T-cell (primary cell): Measurements from ENCODE around the gene HES5. TPM values are rescaled to one million over a fixed set of nuclear protein-coding genes. Genes with fewer than 3 reads are reported as not detected.

Experiments
- ATAC-seq, 4 experiments: fragments of 200-7000 bp in 3 of 4; fragments of 150-1000 bp in 1 of 4; cut with Tn5 transposase; replicated peaks in 1 of 4; 1 replicate in 3 of 4; 2 replicates in 1 of 4; pipeline ENCODE4 v1.10.0; 2021; ENCODE audit warnings: moderate library complexity in 3 of 4, mild to moderate bottlenecking in 2 of 4, moderate number of reproducible peaks in 1 of 4
- CTCF ChIA-PET, 2 donors: fragments of 300-600 bp; sonication (Branson Sonifier 250); formaldehyde crosslinking; loops; one replicate each; lab custom pipeline; 2022; ENCODE audit warnings: antibody characterized with exemption in 2 of 2; lab: Charles Lee
- POLR2A ChIA-PET, 2 donors: fragments of 300-600 bp; sonication (Branson Sonifier 250); formaldehyde crosslinking; loops; one replicate each; lab custom pipeline; 2022; ENCODE audit warnings: antibody characterized with exemption in 2 of 2; lab: Charles Lee
- DNase-seq, 35 experiments: peaks; one replicate each; pipeline versions ENCODE4 v3.0.0 to v3.0.0-alpha.2; 2013 to 2023
- H3K27ac ChIP-seq: one replicate; pipeline ENCODE4 v1.5.1; 2013; ENCODE audit warnings: low read length
- H3K27me3 ChIP-seq, 2 experiments: replicated peaks in 1 of 2; 1 replicate in 1 of 2; 2 replicates in 1 of 2; pipeline versions ENCODE4 v1.6.1 to v1.7.0; 2013; ENCODE audit warnings: low read length in 1 of 2, mixed read lengths in 1 of 2; ENCODE audit not compliant: control insufficient read depth in 2 of 2, insufficient read depth in 2 of 2; ENCODE audit errors: extremely low read depth in 1 of 2
- H3K36me3 ChIP-seq, 2 donors: 1 replicate in 1 of 2; 2 replicates in 1 of 2; pipeline versions ENCODE4 v1.6.1 to v1.7.0; 2013; ENCODE audit warnings: low read length in 1 of 2; ENCODE audit not compliant: control insufficient read depth in 2 of 2, insufficient read depth in 1 of 2; ENCODE audit errors: extremely low read depth in 1 of 2
- H3K4me1 ChIP-seq, 2 experiments: 1 replicate in 1 of 2; 2 replicates in 1 of 2; pipeline versions ENCODE4 v1.6.1 to v1.7.0; 2013; ENCODE audit warnings: low read length in 2 of 2, mixed read lengths in 1 of 2; ENCODE audit not compliant: insufficient read depth in 2 of 2, control insufficient read depth in 1 of 2; ENCODE audit errors: extremely low read depth in 1 of 2
- H3K4me3 ChIP-seq, 2 donors: 1 replicate in 1 of 2; 2 replicates in 1 of 2; pipeline versions ENCODE4 v1.5.1 to v1.7.0; 2013; ENCODE audit warnings: mild to moderate bottlenecking in 2 of 2, low read length in 1 of 2, moderate library complexity in 1 of 2; ENCODE audit not compliant: control insufficient read depth in 1 of 2; ENCODE audit errors: extremely low read depth in 1 of 2
- H3K9me3 ChIP-seq: 2 replicates; pipeline ENCODE4 v1.7.0; 2013
- H3K27ac Mint-ChIP-seq, 2 donors: one replicate each; pipeline ENCODE4 v1.8.0; 2020 to 2021; ENCODE audit warnings: mild to moderate bottlenecking in 2 of 2, mixed read lengths in 2 of 2
- H3K27me3 Mint-ChIP-seq, 2 donors: one replicate each; pipeline ENCODE4 v1.8.0; 2021 to 2022; ENCODE audit warnings: mixed read lengths in 2 of 2
- H3K36me3 Mint-ChIP-seq: one replicate; pipeline ENCODE4 v1.8.0; 2021; ENCODE audit warnings: mixed read lengths
- H3K4me1 Mint-ChIP-seq, 3 donors: one replicate each; pipeline ENCODE4 v1.8.0; 2020 to 2022; ENCODE audit warnings: mixed read lengths in 3 of 3, mild to moderate bottlenecking in 1 of 3
- H3K4me3 Mint-ChIP-seq, 3 donors: one replicate each; pipeline ENCODE4 v1.8.0; 2020 to 2022; ENCODE audit warnings: mild to moderate bottlenecking in 3 of 3, mixed read lengths in 3 of 3, moderate library complexity in 3 of 3
- H3K9me3 Mint-ChIP-seq, 3 donors: one replicate each; pipeline ENCODE4 v1.8.0; 2020 to 2022; ENCODE audit warnings: mixed read lengths in 3 of 3
- WGBS: methylation state at CpG from one replicate; pipeline ENCODE4 v1.1.5; 2013; ENCODE audit warnings: missing lambda C conversion rate; ENCODE audit not compliant: insufficient coverage; 5-methylcytosine and 5-hydroxymethylcytosine counted together
- total RNA-seq, 35 experiments: library from RNA in 6 of 35; stranded (reverse) in 6 of 35; fragments of 120-200 nt in 1 of 35; gene quantifications; one replicate each; pipeline versions ENCODE4 v1.2.1 to v1.2.4 and lab custom pipeline; 2013 to 2026

HES5 gene
- total RNA-seq, 5 donors from 2014 or later (not counting 1 experiment from before 2014, with no cell fraction given): not detected

DNA sequence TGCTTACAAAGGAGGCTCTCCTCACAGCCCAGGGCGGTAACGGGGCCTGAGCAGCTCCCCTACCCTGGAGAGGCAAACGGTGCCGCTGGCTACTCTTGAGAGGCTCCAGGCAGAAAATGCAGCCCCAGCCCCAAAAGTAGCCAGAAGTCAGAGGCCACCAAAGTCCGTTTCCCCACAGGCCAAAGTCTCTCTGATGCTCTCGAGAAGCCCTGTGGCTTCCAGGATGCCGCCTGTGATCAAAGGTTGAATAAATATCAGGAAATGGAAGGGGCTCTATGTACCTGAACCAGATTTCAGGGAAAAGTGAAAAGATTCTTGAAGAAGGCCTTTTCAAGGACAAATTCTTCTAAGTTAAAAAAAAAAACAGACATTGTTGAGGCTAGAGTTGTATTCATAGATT, 7.8 kb downstream of the HES5 start:
- Histone ChIP-seq H3K9me3 (no peaks in the 10 kb centered on the region), H3K27ac (no peak overlapping the region), H3K4me1 (peaks cover 16 to 46% of the 10 kb centered on the region in 2 experiments), H3K27me3 (peaks cover 0 to 6% of the 10 kb centered on the region in 2 experiments), H3K4me3 (no peak overlapping the region), H3K36me3 (peaks cover 23 to 44% of the 10 kb centered on the region in 2 donors)
- POLR2A ChIA-PET: no interaction called here
- no peaks in the 10 kb centered on the region for H3K9me3 Mint-ChIP-seq
- CTCF ChIA-PET: no interaction called here
- 92% methylated on average over 5 of the region's 7 CpGs for WGBS
- ATAC-seq (no peak), DNase-seq (no peak)
- H3K4me3 Mint-ChIP-seq: peak overlapping the region in 1 of 3 donors; percentile 93
- H3K27me3 Mint-ChIP-seq: peaks cover 0 to 2% of the 10 kb centered on the region in 2 donors
- peaks cover 37 to 41% (median 38%) of the 10 kb centered on the region in 3 donors for H3K4me1 Mint-ChIP-seq
- H3K27ac Mint-ChIP-seq: peak overlapping the region; percentile 52 to 95
- peaks cover 21% of the 10 kb centered on the region for H3K36me3 Mint-ChIP-seq

- H3K36me3 ChIP-seq: peaks cover 28 to 57% of the 10 kb centered on the region in 2 donors
- 96% methylated on average over 21 of the region's 21 CpGs for WGBS
- no peak overlapping the region for H3K4me3 Mint-ChIP-seq
These were observed 9.3 kb downstream of the HES5 start for GRCh38 chr1:2520806-2521205.

DNA sequence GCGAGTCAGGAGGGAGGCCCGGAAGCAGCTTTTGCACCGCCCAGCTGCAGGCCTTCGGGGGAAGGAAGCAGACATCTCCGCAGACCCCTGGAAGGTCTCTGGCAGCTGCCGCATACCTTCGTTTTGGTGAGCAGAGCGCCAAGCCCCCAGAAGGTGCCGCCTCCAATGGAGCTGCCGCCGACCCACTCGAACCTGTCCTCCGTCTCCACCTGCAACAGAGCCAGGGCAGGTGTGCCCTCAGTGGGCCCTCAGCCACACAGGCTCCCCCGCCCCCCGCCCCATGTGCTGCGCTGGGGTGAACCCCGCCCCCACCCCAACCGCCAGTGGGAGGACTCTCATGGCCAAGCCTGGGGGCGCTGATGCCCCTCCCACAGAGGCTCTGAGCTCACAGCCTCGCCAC, 9.9 kb downstream of the HES5 start:
- ChIA-PET CTCF (no interaction called here), POLR2A (interaction anchor here in 1 of 2 donors (0.5 kb wide), 1 partner anchor 402 kb away, joined by 5 read pairs; no protein-coding TSS in a partner anchor)
- Mint-ChIP-seq H3K4me1 (peaks cover 29 to 33% (median 30%) of the 10 kb centered on the region in 3 donors), H3K9me3 (no peaks in the 10 kb centered on the region), H3K4me3 (no peak overlapping the region), H3K27ac (no peak overlapping the region), H3K36me3 (peaks cover 24% of the 10 kb centered on the region), H3K27me3 (no peaks in the 10 kb centered on the region)
- 89% methylated on average over 11 of the region's 20 CpGs for WGBS
- H3K4me1 ChIP-seq: peaks cover 14 to 32% of the 10 kb centered on the region in 2 experiments
- no peak overlapping the region for H3K27ac ChIP-seq
- DNase-seq: no peak
- H3K36me3 ChIP-seq: peaks cover 32 to 63% of the 10 kb centered on the region in 2 donors
- ATAC-seq: no peak
- H3K4me3 ChIP-seq: no peak overlapping the region
- no peaks in the 10 kb centered on the region for H3K9me3 ChIP-seq
- no peaks in the 10 kb centered on the region for H3K27me3 ChIP-seq

More at GRCh38 chr1:2520806-2521205, 9.3 kb downstream of the HES5 start:
- no peak overlapping the region for H3K4me3 ChIP-seq
- peaks cover 16 to 38% of the 10 kb centered on the region in 2 experiments for H3K4me1 ChIP-seq
- peaks cover 31 to 35% (median 33%) of the 10 kb centered on the region in 3 donors for H3K4me1 Mint-ChIP-seq
- ChIA-PET CTCF (no interaction called here), POLR2A (no interaction called here)
- ATAC-seq: no peak
- no peaks in the 10 kb centered on the region for H3K27me3 ChIP-seq
- H3K9me3 Mint-ChIP-seq: no peaks in the 10 kb centered on the region
- no peaks in the 10 kb centered on the region for H3K9me3 ChIP-seq
- no peak for DNase-seq
- no peak overlapping the region for H3K27ac Mint-ChIP-seq
- H3K27ac ChIP-seq: no peak overlapping the region
- H3K36me3 Mint-ChIP-seq: peaks cover 24% of the 10 kb centered on the region
- no peaks in the 10 kb centered on the region for H3K27me3 Mint-ChIP-seq

- no peak overlapping the region for H3K4me3 Mint-ChIP-seq
- H3K9me3 Mint-ChIP-seq: no peaks in the 10 kb centered on the region
- ChIA-PET POLR2A (interaction anchor here in 1 of 2 donors (0.5 kb wide), 1 partner anchor 401 kb away, joined by 5 read pairs; no protein-coding TSS in a partner anchor), CTCF (no interaction called here)
- H3K36me3 ChIP-seq: peaks cover 32 to 68% of the 10 kb centered on the region in 2 donors
- peaks cover 10 to 27% of the 10 kb centered on the region in 2 experiments for H3K4me1 ChIP-seq
- H3K27ac ChIP-seq: no peak overlapping the region
- peaks cover 24 to 29% (median 25%) of the 10 kb centered on the region in 3 donors for H3K4me1 Mint-ChIP-seq
- 93% methylated on average over 30 of the region's 30 CpGs for WGBS
- DNase-seq: no peak
- H3K9me3 ChIP-seq: no peaks in the 10 kb centered on the region
- no peak overlapping the region for H3K27ac Mint-ChIP-seq
- H3K36me3 Mint-ChIP-seq: peaks cover 24% of the 10 kb centered on the region
- no peaks in the 10 kb centered on the region for H3K27me3 ChIP-seq
- ATAC-seq: no peak
- H3K4me3 ChIP-seq: no peak overlapping the region
- H3K27me3 Mint-ChIP-seq: no peaks in the 10 kb centered on the region
These were observed 10.3 kb downstream of the HES5 start for GRCh38 chr1:2519729-2520128.

DNA sequence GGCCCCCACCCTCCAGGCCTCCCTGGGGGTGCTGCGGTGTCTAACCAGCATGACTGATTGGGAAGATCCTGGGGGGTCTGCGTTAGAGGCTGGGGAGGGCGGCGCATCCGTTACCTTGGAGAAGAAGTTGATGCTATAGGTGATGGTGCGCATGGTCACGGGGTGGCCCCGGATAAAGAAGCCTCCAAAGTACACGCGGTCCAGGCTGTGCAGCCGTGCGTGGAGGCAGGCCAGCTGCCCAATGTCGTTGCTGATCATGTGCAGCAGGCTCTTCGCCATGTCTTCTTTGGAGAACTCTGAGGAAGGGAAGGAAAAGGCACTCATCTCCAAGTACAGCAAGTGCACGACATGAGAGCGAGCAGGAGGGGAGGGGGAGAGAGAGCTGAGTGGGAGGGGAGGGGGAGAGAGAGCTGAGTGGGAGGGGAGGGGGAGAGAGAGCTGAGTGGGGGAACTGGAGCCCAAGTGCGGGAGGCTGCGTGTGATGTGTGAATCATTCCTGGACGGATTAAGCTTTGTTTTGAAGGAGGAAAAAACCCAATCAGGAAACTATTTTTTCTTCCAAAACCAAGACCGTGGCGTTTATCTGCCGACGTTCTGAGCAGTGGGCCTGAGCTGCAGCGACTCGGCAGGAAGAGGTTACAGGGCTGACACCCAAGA, 10.9 kb downstream of the HES5 start:
- no peaks in the 10 kb centered on the region for H3K27me3 Mint-ChIP-seq
- peaks cover 33 to 70% of the 10 kb centered on the region in 2 donors for H3K36me3 ChIP-seq
- WGBS: 96% methylated on average over 12 of the region's 25 CpGs
- no peaks in the 10 kb centered on the region for H3K9me3 ChIP-seq
- ChIA-PET POLR2A (no interaction called here), CTCF (no interaction called here)
- H3K4me3 Mint-ChIP-seq: no peak overlapping the region
- H3K27me3 ChIP-seq: no peaks in the 10 kb centered on the region
- no peak for ATAC-seq
- H3K27ac ChIP-seq: no peak overlapping the region
- H3K4me3 ChIP-seq: no peak overlapping the region
- peaks cover 18 to 23% (median 20%) of the 10 kb centered on the region in 3 donors for H3K4me1 Mint-ChIP-seq
- no peak overlapping the region for H3K27ac Mint-ChIP-seq
- H3K36me3 Mint-ChIP-seq: peaks cover 24% of the 10 kb centered on the region
- no peaks in the 10 kb centered on the region for H3K9me3 Mint-ChIP-seq
- DNase-seq: no peak
- H3K4me1 ChIP-seq: peaks cover 6 to 21% of the 10 kb centered on the region in 2 experiments

GRCh38 chr1:2518528-2518927, 11.5 kb downstream of the HES5 start:
- H3K27ac Mint-ChIP-seq: no peak overlapping the region
- peaks cover 38 to 76% of the 10 kb centered on the region in 2 donors for H3K36me3 ChIP-seq
- H3K27me3 ChIP-seq: no peaks in the 10 kb centered on the region
- no peak overlapping the region for H3K27ac ChIP-seq
- ChIA-PET CTCF (no interaction called here), POLR2A (no interaction called here)
- H3K4me1 ChIP-seq: peaks cover 6 to 15% of the 10 kb centered on the region in 2 experiments
- H3K9me3 ChIP-seq: no peaks in the 10 kb centered on the region
- no peak overlapping the region for H3K4me3 Mint-ChIP-seq
- peaks cover 24% of the 10 kb centered on the region for H3K36me3 Mint-ChIP-seq
- 95% methylated on average over 13 of the region's 26 CpGs for WGBS
- DNase-seq (no peak), ATAC-seq (no peak)
- no peaks in the 10 kb centered on the region for H3K27me3 Mint-ChIP-seq
- H3K4me3 ChIP-seq: no peak overlapping the region
- no peaks in the 10 kb centered on the region for H3K9me3 Mint-ChIP-seq
- peaks cover 13 to 17% (median 15%) of the 10 kb centered on the region in 3 donors for H3K4me1 Mint-ChIP-seq
